Activated naive CD8-positive, alpha-beta T cell treated with anti-CD3 and anti-CD28 coated beads, Interleukin-2, amount 50 U/mL, for 24 hours (primary cell): ENCODE measurements around the gene LAMTOR5.
"Not testable (repeated sequence)": the region's sequence is repeated elsewhere in the genome, so short reads cannot be mapped to it uniquely, and the experiment has no call there.

ENCODE experiments used
- ATAC-seq: fragments of 150-1000 bp; cut with Tn5 transposase; one replicate; pipeline ENCODE4 v1.10.0; 2021
- DNase-seq: peaks from one replicate; pipeline ENCODE4 v3.0.0; 2021
- H3K27ac Mint-ChIP-seq: one replicate; pipeline ENCODE4 v1.8.0; 2021; ENCODE audit warnings: mild to moderate bottlenecking, mixed read lengths
- H3K27me3 Mint-ChIP-seq: one replicate; pipeline ENCODE4 v1.8.0; 2021; ENCODE audit warnings: mixed read lengths
- H3K36me3 Mint-ChIP-seq: one replicate; pipeline ENCODE4 v1.8.0; 2021; ENCODE audit warnings: low read depth, mixed read lengths
- H3K4me1 Mint-ChIP-seq: one replicate; pipeline ENCODE4 v1.8.0; 2021; ENCODE audit warnings: mixed read lengths
- H3K4me3 Mint-ChIP-seq: one replicate; pipeline ENCODE4 v1.8.0; 2021; ENCODE audit warnings: mild to moderate bottlenecking, moderate library complexity, mixed read lengths
- H3K9me3 Mint-ChIP-seq: one replicate; pipeline ENCODE4 v1.8.0; 2021; ENCODE audit warnings: mixed read lengths

Gene LAMTOR5

GRCh38 chr1:110413045-110413444 is 5.6 kb upstream of the LAMTOR5 start:
- not testable (repeated sequence) for ATAC-seq, DNase-seq, H3K36me3 Mint-ChIP-seq, H3K27ac Mint-ChIP-seq, H3K4me3 Mint-ChIP-seq, H3K9me3 Mint-ChIP-seq, H3K27me3 Mint-ChIP-seq
- peaks cover 13% of the 10 kb centered on the region for H3K4me1 Mint-ChIP-seq

GRCh38 chr1:110412576-110412975 is 5.1 kb upstream of the LAMTOR5 start:
- Mint-ChIP-seq H3K4me1 (peaks cover 17% of the 10 kb centered on the region), H3K9me3 (no peaks in the 10 kb centered on the region), H3K36me3 (peaks cover under 1% of the 10 kb centered on the region), H3K27ac (no peak overlapping the region), H3K4me3 (no peak overlapping the region), H3K27me3 (no peaks in the 10 kb centered on the region)
- peak; percentile 55 for ATAC-seq
- DNase-seq, result peak; percentile 60

- Mint-ChIP-seq H3K4me3 (no peak overlapping the region), H3K27me3 (no peaks in the 10 kb centered on the region), H3K9me3 (no peaks in the 10 kb centered on the region), H3K36me3 (peaks cover 9% of the 10 kb centered on the region), H3K27ac (no peak overlapping the region), H3K4me1 (peaks cover 24% of the 10 kb centered on the region)
- DNase-seq, result no peak
- no peak for ATAC-seq
Observed at GRCh38 chr1:110411173-110411735, 3.8 kb upstream of the LAMTOR5 start.

- Mint-ChIP-seq H3K4me3 (peak overlapping the region; percentile 100), H3K27ac (peak overlapping the region; percentile 54), H3K4me1 (peaks cover 30% of the 10 kb centered on the region), H3K36me3 (peaks cover 13% of the 10 kb centered on the region), H3K9me3 (no peaks in the 10 kb centered on the region), H3K27me3 (no peaks in the 10 kb centered on the region)
- DNase-seq (no peak), ATAC-seq (no peak)
Observed at GRCh38 chr1:110409316-110409715, 1.8 kb upstream of the LAMTOR5 start.

- no peaks in the 10 kb centered on the region for H3K9me3 Mint-ChIP-seq
- ATAC-seq, result no peak
- peaks cover 15% of the 10 kb centered on the region for H3K36me3 Mint-ChIP-seq
- H3K27me3 Mint-ChIP-seq, result no peaks in the 10 kb centered on the region
- H3K27ac Mint-ChIP-seq, result no peak overlapping the region
- no peak for DNase-seq
- H3K4me3 Mint-ChIP-seq, result peak overlapping the region; percentile 100
- H3K4me1 Mint-ChIP-seq, result peaks cover 30% of the 10 kb centered on the region
Observed at GRCh38 chr1:110408488-110408887, 994 bp upstream of the LAMTOR5 start.

GRCh38 chr1:110406407-110406806 is 1.1 kb downstream of the LAMTOR5 start:
- H3K4me3 Mint-ChIP-seq, result peak overlapping the region; percentile 100
- ATAC-seq, H3K27me3 Mint-ChIP-seq, DNase-seq, H3K9me3 Mint-ChIP-seq: not testable (repeated sequence)
- H3K27ac Mint-ChIP-seq, result peak overlapping the region; percentile 100
- H3K4me1 Mint-ChIP-seq, result peaks cover 26% of the 10 kb centered on the region
- peaks cover 24% of the 10 kb centered on the region for H3K36me3 Mint-ChIP-seq

- H3K36me3 Mint-ChIP-seq, result peaks cover 35% of the 10 kb centered on the region
- no peaks in the 10 kb centered on the region for H3K27me3 Mint-ChIP-seq
- H3K27ac Mint-ChIP-seq, result peak overlapping the region; percentile 52
- no peak overlapping the region for H3K4me3 Mint-ChIP-seq
- H3K4me1 Mint-ChIP-seq, result peaks cover 26% of the 10 kb centered on the region
- no peaks in the 10 kb centered on the region for H3K9me3 Mint-ChIP-seq
- DNase-seq (no peak), ATAC-seq (no peak)
Observed at GRCh38 chr1:110404401-110404800, 3.1 kb downstream of the LAMTOR5 start.

- no peak for ATAC-seq
- H3K9me3 Mint-ChIP-seq, result no peaks in the 10 kb centered on the region
- no peaks in the 10 kb centered on the region for H3K27me3 Mint-ChIP-seq
- no peak overlapping the region for H3K4me3 Mint-ChIP-seq
- H3K4me1 Mint-ChIP-seq, result peaks cover 22% of the 10 kb centered on the region
- DNase-seq, result no peak
- peaks cover 35% of the 10 kb centered on the region for H3K36me3 Mint-ChIP-seq
- no peak overlapping the region for H3K27ac Mint-ChIP-seq
Observed at GRCh38 chr1:110403805-110404204, 3.7 kb downstream of the LAMTOR5 start.

- H3K36me3 Mint-ChIP-seq, result peaks cover 26% of the 10 kb centered on the region
- not testable (repeated sequence) for H3K27ac Mint-ChIP-seq, DNase-seq
Observed at GRCh38 chr1:110396259-110396958, 11.1 kb downstream of the LAMTOR5 start.

GRCh38 chr1:110394493-110394820 is 13.0 kb downstream of the LAMTOR5 start:
- Mint-ChIP-seq H3K27me3 (no peaks in the 10 kb centered on the region), H3K4me3 (no peak overlapping the region), H3K27ac (no peak overlapping the region), H3K4me1 (peaks cover 2% of the 10 kb centered on the region), H3K36me3 (peaks cover 15% of the 10 kb centered on the region), H3K9me3 (no peaks in the 10 kb centered on the region)
- ATAC-seq, result no peak
- DNase-seq, result no peak

More at GRCh38 chr1:110396259-110396958, 11.1 kb downstream of the LAMTOR5 start:
- H3K27me3 Mint-ChIP-seq, H3K4me1 Mint-ChIP-seq, H3K4me3 Mint-ChIP-seq, H3K9me3 Mint-ChIP-seq, ATAC-seq: not testable (repeated sequence)

GRCh38 chr1:110393691-110394492 is 13.6 kb downstream of the LAMTOR5 start:
- no peak for DNase-seq
- no peak for ATAC-seq
- Mint-ChIP-seq H3K27me3 (no peaks in the 10 kb centered on the region), H3K9me3 (no peaks in the 10 kb centered on the region), H3K36me3 (peaks cover 15% of the 10 kb centered on the region), H3K27ac (no peak overlapping the region), H3K4me1 (peaks cover 2% of the 10 kb centered on the region), H3K4me3 (no peak overlapping the region)

GRCh38 chr1:110393286-110393685 is 14.2 kb downstream of the LAMTOR5 start:
- Mint-ChIP-seq H3K4me1 (peaks cover 2% of the 10 kb centered on the region), H3K36me3 (peaks cover 14% of the 10 kb centered on the region), H3K27me3 (no peaks in the 10 kb centered on the region), H3K9me3 (no peaks in the 10 kb centered on the region), H3K4me3 (no peak overlapping the region), H3K27ac (no peak overlapping the region)
- ATAC-seq (no peak), DNase-seq (no peak)

GRCh38 chr1:110390692-110391245 is 16.7 kb downstream of the LAMTOR5 start, which contains the start of gene SLC16A4:
Gene SLC16A4, minus strand, starts transcription at chr1:110391026. Its CDS starts 1,703 bp downstream, at chr1:110389323.
- DNase-seq (no peak), ATAC-seq (no peak)
- no peaks in the 10 kb centered on the region for H3K9me3 Mint-ChIP-seq
- peaks cover 2% of the 10 kb centered on the region for H3K4me1 Mint-ChIP-seq
- H3K27ac Mint-ChIP-seq, result no peak within 1 kb of the TSS
- no peaks in the 10 kb centered on the region for H3K27me3 Mint-ChIP-seq
- H3K36me3 Mint-ChIP-seq, result peaks cover 10% of the 10 kb centered on the region
- no peak within 1 kb of the TSS for H3K4me3 Mint-ChIP-seq

GRCh38 chr1:110390096-110390495 is 17.4 kb downstream of the LAMTOR5 start:
- no peaks in the 10 kb centered on the region for H3K9me3 Mint-ChIP-seq
- H3K27me3 Mint-ChIP-seq, result no peaks in the 10 kb centered on the region
- no peak overlapping the region for H3K4me3 Mint-ChIP-seq
- no peak for ATAC-seq
- no peak for DNase-seq
- no peak overlapping the region for H3K27ac Mint-ChIP-seq
- peaks cover under 1% of the 10 kb centered on the region for H3K4me1 Mint-ChIP-seq
- peaks cover 5% of the 10 kb centered on the region for H3K36me3 Mint-ChIP-seq
